Osteoblast (primary cell): ENCODE data around the gene ERAS. TPM values are rescaled to one million over a fixed set of nuclear protein-coding genes. Genes with fewer than 3 reads are reported as not detected.

Experiments
- DNase-seq: peaks from one replicate; pipeline ENCODE4 v3.0.0; 2011; ENCODE audit warnings: low spot score, mixed read lengths; ENCODE audit not compliant: insufficient read length; ENCODE audit errors: missing footprints
- H2AFZ ChIP-seq: 2 replicates; pipeline ENCODE4 v1.6.0; 2011; ENCODE audit warnings: mild to moderate bottlenecking, low read length
- H3K27ac ChIP-seq: 2 replicates; pipeline ENCODE4 v1.5.1; 2011; ENCODE audit warnings: mild to moderate bottlenecking, low read depth, low read length, moderate library complexity
- H3K27me3 ChIP-seq: 2 replicates; pipeline ENCODE4 v1.6.0; 2012; ENCODE audit warnings: mild to moderate bottlenecking, control low read depth, inconsistent platforms, low read length, moderate library complexity; ENCODE audit not compliant: insufficient read depth
- H3K36me3 ChIP-seq: 2 replicates; pipeline ENCODE4 v1.5.1; 2011; ENCODE audit warnings: mild to moderate bottlenecking, low read length, control low read depth, moderate library complexity; ENCODE audit not compliant: insufficient read depth
- H3K4me1 ChIP-seq: 2 replicates; pipeline ENCODE4 v1.5.1; 2011; ENCODE audit warnings: mild to moderate bottlenecking, low read length, control low read depth, moderate library complexity; ENCODE audit not compliant: insufficient read depth
- H3K4me2 ChIP-seq: 2 replicates; pipeline ENCODE4 v1.6.0; 2011; ENCODE audit warnings: mild to moderate bottlenecking, low read length; ENCODE audit not compliant: insufficient read depth
- H3K4me3 ChIP-seq: fragments of 200-600 bp; sonication (generic); 3 replicates; pipeline ENCODE4 v1.5.1; 2012; ENCODE audit warnings: mild to moderate bottlenecking, low read length, inconsistent platforms; ENCODE audit not compliant: insufficient read depth
- H3K79me2 ChIP-seq: 2 replicates; pipeline ENCODE4 v1.6.0; 2012; ENCODE audit warnings: mild to moderate bottlenecking, low read length, control low read depth, inconsistent platforms; ENCODE audit not compliant: insufficient read depth
- H3K9me3 ChIP-seq: 2 replicates; pipeline ENCODE4 v1.5.1; 2011; ENCODE audit warnings: low read depth, low read length, control low read depth
- H4K20me1 ChIP-seq: 2 replicates; pipeline ENCODE4 v1.6.0; 2012; ENCODE audit warnings: mild to moderate bottlenecking, low read length, control low read depth; ENCODE audit not compliant: insufficient read depth
- total RNA-seq: library from RNA; depleted of rRNA; stranded (reverse); fragments of >200 nt; gene quantifications from 2 replicates; pipeline ENCODE4 v1.2.3, GENCODE V29; 2012
- TF ChIP-seq, protein P1 (sequence below): IDR thresholded peaks from 2 replicates; pipeline ENCODE4 v1.5.1; 2011; ENCODE audit warnings: mild to moderate bottlenecking, low read depth, low read length, moderate library complexity; ENCODE audit errors: extremely low read depth

ERAS gene
- total RNA-seq, 1 donor, result not detected

DNA sequence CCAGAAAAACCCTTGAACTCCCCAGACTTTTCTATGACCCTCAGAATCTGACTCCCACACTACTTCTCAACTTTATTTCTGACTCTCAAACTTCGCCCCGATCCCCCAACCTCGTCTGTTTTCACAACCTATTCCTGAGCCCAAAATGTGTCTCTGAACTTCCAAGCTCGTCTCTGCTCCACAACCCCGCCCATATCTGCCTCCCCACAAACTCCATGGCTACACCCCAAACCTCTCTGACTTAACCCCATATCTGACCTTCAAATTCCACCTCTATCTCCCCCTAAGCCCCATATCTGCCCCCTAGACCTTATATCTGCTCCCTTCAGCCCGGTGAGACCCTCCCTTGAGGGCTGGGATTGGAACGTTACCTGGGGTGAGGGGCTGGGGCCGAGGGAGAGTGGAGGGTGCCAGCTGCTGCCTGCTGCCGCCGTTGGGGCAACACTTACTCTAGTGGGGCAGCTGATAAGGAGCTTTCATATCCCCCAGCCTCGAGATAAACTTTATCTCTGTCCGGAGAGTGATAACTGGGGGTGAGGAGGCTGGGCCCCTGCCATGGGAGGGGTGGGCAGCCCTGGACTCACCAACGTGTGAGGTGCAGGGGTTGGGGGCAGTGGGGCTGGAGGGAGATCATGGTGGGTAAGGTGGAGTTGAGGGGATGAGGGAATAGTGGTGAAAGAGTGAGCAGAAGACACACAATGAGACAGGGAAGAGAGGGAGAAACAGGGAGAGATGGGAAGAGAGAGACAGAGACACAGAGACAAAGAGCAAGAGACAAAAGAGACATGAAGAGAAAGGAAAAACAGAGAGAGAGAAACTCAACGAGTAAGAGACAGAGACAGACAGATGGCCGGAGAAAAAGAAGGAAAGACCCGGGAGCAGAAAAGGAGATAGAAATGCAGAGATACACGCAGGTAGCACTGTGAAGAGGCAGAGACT, 38.5 kb upstream of the ERAS start:
- no peaks in the 10 kb centered on the region for H3K79me2 ChIP-seq
- TF ChIP-seq, protein P1, sequence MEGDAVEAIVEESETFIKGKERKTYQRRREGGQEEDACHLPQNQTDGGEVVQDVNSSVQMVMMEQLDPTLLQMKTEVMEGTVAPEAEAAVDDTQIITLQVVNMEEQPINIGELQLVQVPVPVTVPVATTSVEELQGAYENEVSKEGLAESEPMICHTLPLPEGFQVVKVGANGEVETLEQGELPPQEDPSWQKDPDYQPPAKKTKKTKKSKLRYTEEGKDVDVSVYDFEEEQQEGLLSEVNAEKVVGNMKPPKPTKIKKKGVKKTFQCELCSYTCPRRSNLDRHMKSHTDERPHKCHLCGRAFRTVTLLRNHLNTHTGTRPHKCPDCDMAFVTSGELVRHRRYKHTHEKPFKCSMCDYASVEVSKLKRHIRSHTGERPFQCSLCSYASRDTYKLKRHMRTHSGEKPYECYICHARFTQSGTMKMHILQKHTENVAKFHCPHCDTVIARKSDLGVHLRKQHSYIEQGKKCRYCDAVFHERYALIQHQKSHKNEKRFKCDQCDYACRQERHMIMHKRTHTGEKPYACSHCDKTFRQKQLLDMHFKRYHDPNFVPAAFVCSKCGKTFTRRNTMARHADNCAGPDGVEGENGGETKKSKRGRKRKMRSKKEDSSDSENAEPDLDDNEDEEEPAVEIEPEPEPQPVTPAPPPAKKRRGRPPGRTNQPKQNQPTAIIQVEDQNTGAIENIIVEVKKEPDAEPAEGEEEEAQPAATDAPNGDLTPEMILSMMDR, result no peak
- H4K20me1 ChIP-seq, result no peaks in the 10 kb centered on the region
- DNase-seq, result no peak
- no peaks in the 10 kb centered on the region for H3K36me3 ChIP-seq
- H2AFZ ChIP-seq, result no peak overlapping the region
- H3K9me3 ChIP-seq, result no peaks in the 10 kb centered on the region
- no peak overlapping the region for H3K4me2 ChIP-seq
- no peaks in the 10 kb centered on the region for H3K4me1 ChIP-seq
- no peaks in the 10 kb centered on the region for H3K27me3 ChIP-seq
- H3K4me3 ChIP-seq, result no peak overlapping the region
- H3K27ac ChIP-seq, result no peak overlapping the region

DNA sequence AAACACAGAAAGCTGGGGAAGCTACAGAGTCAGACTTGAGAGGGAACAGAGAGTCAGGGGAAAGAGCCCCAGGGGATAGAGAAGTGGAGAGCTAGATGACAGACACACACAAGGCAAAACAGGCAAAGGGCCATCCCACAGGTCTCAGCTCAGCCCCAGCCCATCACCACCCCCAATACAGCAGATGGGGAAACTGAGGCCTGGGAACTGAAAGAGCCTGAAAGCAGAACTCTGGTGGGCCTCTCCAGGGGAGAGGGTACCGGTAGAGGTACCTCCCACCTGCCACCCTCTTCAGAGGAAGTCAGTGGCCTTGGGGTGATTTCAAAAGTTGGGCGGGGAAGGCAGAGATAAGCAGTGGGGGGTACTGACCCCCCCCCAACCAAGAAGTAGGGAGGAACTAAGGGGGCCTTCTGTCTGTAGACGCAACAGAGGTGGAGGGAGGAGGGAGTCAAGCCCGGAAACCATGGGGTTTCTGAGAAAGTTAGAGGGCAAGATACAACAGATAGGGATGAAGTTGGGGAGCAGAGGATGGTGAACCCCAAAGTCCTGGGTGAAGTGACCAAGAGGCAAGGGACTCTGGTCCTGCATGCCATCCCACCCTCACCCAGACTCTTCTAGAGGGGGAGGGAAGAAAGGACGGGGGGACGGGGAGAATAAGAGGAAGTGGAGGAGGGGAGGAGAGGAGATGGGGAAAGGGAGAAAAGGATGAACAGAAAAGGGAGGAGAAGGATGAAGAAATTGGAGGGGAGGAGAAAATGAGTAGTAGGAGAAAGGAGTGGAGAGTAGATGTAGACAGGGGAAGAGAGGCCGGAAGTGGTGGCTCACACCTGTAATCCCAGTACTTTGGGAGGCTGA, 36.7 kb upstream of the ERAS start:
- Histone ChIP-seq H2AFZ (no peak overlapping the region), H3K79me2 (no peaks in the 10 kb centered on the region), H4K20me1 (no peaks in the 10 kb centered on the region), H3K4me2 (no peak overlapping the region), H3K9me3 (no peaks in the 10 kb centered on the region), H3K4me3 (no peak overlapping the region), H3K27me3 (no peaks in the 10 kb centered on the region), H3K4me1 (no peaks in the 10 kb centered on the region), H3K36me3 (no peaks in the 10 kb centered on the region), H3K27ac (no peak overlapping the region)
- no peak for DNase-seq
- TF ChIP-seq, protein P1, result no peak

DNA sequence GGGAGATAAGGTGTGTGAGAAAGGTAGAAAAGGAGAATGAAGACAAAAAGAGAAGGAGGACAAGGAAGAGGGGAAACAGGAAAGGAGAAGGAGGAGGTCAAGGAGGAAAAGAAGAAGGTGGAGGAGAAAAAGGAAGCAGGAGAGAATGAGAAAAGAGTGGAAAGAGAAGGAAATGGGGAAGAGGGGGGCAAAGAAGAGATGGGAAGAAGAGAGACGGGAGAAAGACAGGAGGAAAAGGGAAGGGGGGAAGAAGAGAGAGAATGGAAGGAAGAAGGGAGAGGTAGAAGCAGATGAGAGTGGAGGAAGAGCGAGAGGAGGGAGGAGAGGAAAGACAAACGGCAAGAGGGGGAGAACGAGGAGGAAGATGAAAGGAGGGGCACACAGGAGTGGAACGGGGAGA, 35.8 kb upstream of the ERAS start:
- H2AFZ ChIP-seq, result no peak overlapping the region
- no peak overlapping the region for H3K27ac ChIP-seq
- H3K27me3 ChIP-seq, result no peaks in the 10 kb centered on the region
- H3K79me2 ChIP-seq, result no peaks in the 10 kb centered on the region
- H3K4me3 ChIP-seq, result no peak overlapping the region
- TF ChIP-seq, protein P1, result no peak
- DNase-seq, result no peak
- H3K4me2 ChIP-seq, result no peak overlapping the region
- H4K20me1 ChIP-seq, result no peaks in the 10 kb centered on the region
- H3K9me3 ChIP-seq, result no peaks in the 10 kb centered on the region
- H3K4me1 ChIP-seq, result peaks cover 3% of the 10 kb centered on the region
- H3K36me3 ChIP-seq, result no peaks in the 10 kb centered on the region
